ENCODE results near the gene GOPC.

The GOPC gene

GRCh38 chr6:117574198-117574597 is 28.1 kb downstream of the GOPC start:
- in situ Hi-C loops (cut with HindIII; ENCODE audit: low sequenced_read_pairs): no loop called here
- TF ChIP-seq CTCF (IDR thresholded peaks at IDR 0.05; ENCODE audit: low read depth, low read length, missing control alignments): no peak
- no peak overlapping the region for H3K4me3 ChIP-seq (ENCODE audit: low read depth, low read length)
- DNase-seq (ENCODE audit: low read depth): no peak

GRCh38 chr6:117573006-117573680 is 29.2 kb downstream of the GOPC start:
- H3K4me3 ChIP-seq (ENCODE audit: low read depth, low read length): no peak overlapping the region
- TF ChIP-seq CTCF (IDR thresholded peaks at IDR 0.05; ENCODE audit: low read depth, low read length, missing control alignments): no peak
- in situ Hi-C loops (cut with HindIII; ENCODE audit: low sequenced_read_pairs): no loop called here
- DNase-seq (ENCODE audit: low read depth): no peak

- TF ChIP-seq CTCF (IDR thresholded peaks at IDR 0.05; ENCODE audit: low read depth, low read length, missing control alignments): no peak
- DNase-seq (ENCODE audit: low read depth): no peak
- in situ Hi-C loops (cut with HindIII; ENCODE audit: low sequenced_read_pairs): no loop called here
- no peak overlapping the region for H3K4me3 ChIP-seq (ENCODE audit: low read depth, low read length)
Measured at GRCh38 chr6:117568831-117569410, 33.4 kb downstream of the GOPC start.

- no peak for TF ChIP-seq CTCF (IDR thresholded peaks at IDR 0.05; ENCODE audit: low read depth, low read length, missing control alignments)
- no peak overlapping the region for H3K4me3 ChIP-seq (ENCODE audit: low read depth, low read length)
- in situ Hi-C loops (cut with HindIII; ENCODE audit: low sequenced_read_pairs): no loop called here
- DNase-seq (ENCODE audit: low read depth): no peak
Measured at GRCh38 chr6:117568247-117568646, 34.1 kb downstream of the GOPC start.

- no peak for DNase-seq (ENCODE audit: low read depth)
- TF ChIP-seq CTCF (IDR thresholded peaks at IDR 0.05; ENCODE audit: low read depth, low read length, missing control alignments): no peak
- in situ Hi-C loops (cut with HindIII; ENCODE audit: low sequenced_read_pairs): no loop called here
- no peak overlapping the region for H3K4me3 ChIP-seq (ENCODE audit: low read depth, low read length)
Measured at GRCh38 chr6:117564681-117565080, 37.6 kb downstream of the GOPC start.

- in situ Hi-C loops (cut with HindIII; ENCODE audit: low sequenced_read_pairs): no loop called here
- H3K4me3 ChIP-seq (ENCODE audit: low read depth, low read length): no peak overlapping the region
- DNase-seq (ENCODE audit: low read depth): no peak
- no peak for TF ChIP-seq CTCF (IDR thresholded peaks at IDR 0.05; ENCODE audit: low read depth, low read length, missing control alignments)
Measured at GRCh38 chr6:117561128-117561527, 41.2 kb downstream of the GOPC start.

Measured in astrocyte of the cerebellum (primary cell).